ENCODE data around the gene COL25A1. TPM values are rescaled to one million over a fixed set of nuclear protein-coding genes. Genes with fewer than 3 reads are reported as not detected.

The COL25A1 gene
- total RNA-seq, 1 experiment from 2014 or later = not detected

- Histone ChIP-seq H4K20me1 (ENCODE audit: insufficient read depth) (no peaks in the 10 kb centered on the region), H3K4me3 (replicated peaks in 1 of 2; ENCODE audit: low read depth in 1 of 2, low read length in 2 of 2) (no peak overlapping the region), H3K4me1 (ENCODE audit: control insufficient read depth in 1 of 2, insufficient read depth in 2 of 2, low read length in 2 of 2) (no peaks in the 10 kb centered on the region), H3K4me2 (ENCODE audit: low read length) (no peak overlapping the region), H3K27me3 (ENCODE audit: insufficient read depth, low read length) (peaks cover 48% of the 10 kb centered on the region), H3K36me3 (ENCODE audit: control insufficient read depth in 1 of 2, insufficient read depth in 2 of 2, low read length in 2 of 2) (no peaks in the 10 kb centered on the region), H2AFZ (ENCODE audit: low read depth, low read length, poor library complexity, severe bottlenecking) (no peak overlapping the region), H3K27ac (ENCODE audit: low read depth, low read length) (no peak overlapping the region), H3K9me3 (ENCODE audit: control insufficient read depth in 1 of 2, insufficient read depth in 1 of 2, low read depth in 1 of 2, low read length in 2 of 2) (no peaks in the 10 kb centered on the region), H3K9me2 (ENCODE audit: insufficient read depth) (no peaks in the 10 kb centered on the region), H3K9ac (ENCODE audit: low read length) (no peak overlapping the region), H3K79me2 (ENCODE audit: insufficient read depth, low read length) (no peaks in the 10 kb centered on the region)
- BruUV-seq (replicated peaks) = no TSS peak
- ChIA-PET CTCF (no interaction called here), POLR2A (no interaction called here), RAD21 (ENCODE audit: low non-redundant PET in 1 of 2, low total read pairs in 2 of 2, uncharacterized antibody in 2 of 2, unreplicated experiment in 2 of 2) (no interaction called here)
- DNase-seq (ENCODE audit: low read depth, low spot score) = no peak
- no peak for TF ChIP-seq SP1 (IDR thresholded peaks at IDR 0.05; ENCODE audit: low read depth)
- TF ChIP-seq POLR2A (IDR thresholded peaks at IDR 0.05; ENCODE audit: borderline replicate concordance, extremely low read depth, insufficient read depth, insufficient read length) = no peak
- TF ChIP-seq RAD21 (IDR thresholded peaks at IDR 0.05; ENCODE audit: low read depth) = no peak
- no peak for TF ChIP-seq CEBPB (IDR thresholded peaks at IDR 0.05; ENCODE audit: low read depth)
- TF ChIP-seq CTCF (IDR thresholded peaks at IDR 0.05 in 2 of 3, conservative IDR thresholded peaks at IDR 0.05 in 1 of 3; ENCODE audit: borderline replicate concordance in 1 of 3, insufficient read depth in 1 of 3, low read depth in 2 of 3, low read length in 2 of 3) = no peak
- TF ChIP-seq ATF3 (IDR thresholded peaks at IDR 0.05) = no peak
- no peak for TF ChIP-seq EGR1 (IDR thresholded peaks at IDR 0.05; ENCODE audit: low read depth)
- no peak for TF ChIP-seq MAX (IDR thresholded peaks at IDR 0.05)
- no peak for TF ChIP-seq SIN3A (IDR thresholded peaks at IDR 0.05; ENCODE audit: low read depth)
- no peak for TF ChIP-seq JUND (IDR thresholded peaks at IDR 0.05)
- TF ChIP-seq POLR2AphosphoS5 (IDR thresholded peaks at IDR 0.05; ENCODE audit: low read depth, low read length) = no peak
- no peak for TF ChIP-seq EZH2 (IDR thresholded peaks at IDR 0.05)
- TF ChIP-seq ELF1 (IDR thresholded peaks at IDR 0.05; ENCODE audit: borderline replicate concordance, low read depth) = no peak
- no peak for TF ChIP-seq ZBTB33 (IDR thresholded peaks at IDR 0.05; ENCODE audit: extremely low read depth, insufficient replicate concordance, low read length)
- TF ChIP-seq CBX3 (IDR thresholded peaks at IDR 0.05; ENCODE audit: low read depth) = no peak
- TF ChIP-seq REST (IDR thresholded peaks at IDR 0.05; ENCODE audit: low read depth) = no peak
- no peak for TF ChIP-seq TCF7L2 (IDR thresholded peaks at IDR 0.05; ENCODE audit: borderline replicate concordance, extremely low read depth, insufficient read depth, insufficient read length)
- intact Hi-C loops (cut with micrococcal nuclease) = no loop called here
- no peak for ATAC-seq
These were observed 155.3 kb downstream of the COL25A1 start for GRCh38 chr4:109147135-109147534.
